ENCODE results near the gene TSEN15. TPM values are rescaled to one million over a fixed set of nuclear protein-coding genes. Genes with fewer than 3 reads are reported as not detected.
A peak's percentile ranks its signal among the peaks of the same experiment; 100 is the strongest.
"Not testable (repeated sequence)": the region's sequence is repeated elsewhere in the genome, so short reads cannot be mapped to it uniquely, and the experiment has no call there.

TSEN15 gene
- total and polyA plus RNA-seq, 9 of the 15 experiments (the other 6 are each of a cell fraction or from before 2014, with no cell fraction given) = 25.6 to 121 (median 91.3) TPM

DNA sequence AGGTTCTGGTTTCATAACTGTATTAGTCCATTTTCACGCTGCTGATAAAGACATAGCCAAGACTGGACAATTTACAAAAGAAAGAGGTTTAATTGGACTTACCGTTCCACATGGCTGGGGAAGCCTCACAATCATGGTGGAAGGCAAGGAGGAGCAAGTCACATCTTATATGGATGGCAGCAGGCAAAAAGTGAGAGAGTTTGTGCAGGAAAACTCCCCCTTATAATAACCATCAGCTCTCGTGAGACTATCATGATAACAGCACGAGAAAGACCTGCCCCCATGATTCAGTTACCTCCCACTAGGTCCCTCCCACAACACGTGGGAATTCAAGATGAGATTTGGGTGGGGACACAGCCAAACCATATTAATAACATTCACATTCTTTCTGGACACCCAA is 45.0 kb downstream of the TSEN15 start:
- peak; percentile 91 for TF ChIP-seq ZNF431 (CRISPR knock-in tag; IDR thresholded peaks at IDR 0.05)
- ATAC-seq; BruUV-seq (replicated peaks); H3K4me1 ChIP-seq (replicated peaks in 1 of 2; ENCODE audit: control insufficient read depth in 2 of 2, insufficient read depth in 2 of 2, low read length in 2 of 2); H3K79me2 ChIP-seq (ENCODE audit: control insufficient read depth, insufficient read depth, low read length); H3K27ac ChIP-seq (ENCODE audit: extremely low read depth, low read depth, low read length); POLR2A ChIA-PET; H3K9me1 ChIP-seq (ENCODE audit: control insufficient read depth, insufficient read depth, low read length); intact Hi-C loops (cut with micrococcal nuclease); H2AFZ ChIP-seq (ENCODE audit: low read depth, low read length); H3K4me2 ChIP-seq (ENCODE audit: insufficient read depth, low read length); FAIRE-seq; DNase-seq (ENCODE audit: extremely low read depth in 1 of 4, low spot score in 3 of 4); H4K20me1 ChIP-seq (replicated peaks; ENCODE audit: control insufficient read depth, insufficient read depth, low read length); CTCF ChIA-PET (ENCODE audit: low intra/inter-chr PET ratio); H3K4me3 ChIP-seq; H3K9me3 ChIP-seq (replicated peaks; ENCODE audit: control insufficient read depth, insufficient read depth, low read depth, low read length); H3K9ac ChIP-seq (ENCODE audit: insufficient read depth in 1 of 2, low read depth in 2 of 2, low read length in 2 of 2); H3K27me3 ChIP-seq (ENCODE audit: control insufficient read depth in 2 of 2, insufficient read depth in 2 of 2, low read length in 2 of 2); H3K36me3 ChIP-seq (ENCODE audit: control insufficient read depth, insufficient read depth, low read length): not testable (repeated sequence)
- in situ Hi-C loops (cut with MboI) = loop anchor here (25.0 kb wide), 1 partner anchor 566 kb away; no protein-coding TSS in a partner anchor
- 14% methylated on average over 5 of the region's 5 CpGs for WGBS (ENCODE audit: insufficient coverage, low coverage, missing lambda C conversion rate)

DNA sequence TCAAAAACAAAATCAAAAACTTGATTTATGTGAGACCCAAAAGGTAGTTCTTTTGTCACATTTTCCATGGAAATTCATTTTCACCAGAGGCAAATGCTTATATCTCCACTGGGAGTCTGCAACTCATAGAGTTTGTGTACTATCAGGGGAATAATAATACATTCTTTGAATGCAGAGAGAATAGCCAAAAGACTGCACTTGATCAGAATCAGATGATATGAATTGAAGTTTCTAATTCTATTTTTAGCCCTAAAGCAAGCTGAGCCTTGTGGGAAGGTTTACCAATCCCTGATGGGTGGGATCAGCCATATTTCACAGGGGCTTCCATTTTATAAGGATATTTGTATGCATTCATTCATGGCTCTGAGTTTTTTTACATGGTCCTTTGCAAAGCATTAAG is 49.6 kb downstream of the TSEN15 start:
- Histone ChIP-seq H3K4me3 (no peak overlapping the region), H3K36me3 (ENCODE audit: control insufficient read depth, insufficient read depth, low read length) (no peaks in the 10 kb centered on the region), H4K20me1 (replicated peaks; ENCODE audit: control insufficient read depth, insufficient read depth, low read length) (no peaks in the 10 kb centered on the region), H3K79me2 (ENCODE audit: control insufficient read depth, insufficient read depth, low read length) (no peaks in the 10 kb centered on the region), H3K4me2 (ENCODE audit: insufficient read depth, low read length) (no peak overlapping the region), H3K27ac (ENCODE audit: extremely low read depth, low read depth, low read length) (no peak overlapping the region), H3K9me3 (replicated peaks; ENCODE audit: control insufficient read depth, insufficient read depth, low read depth, low read length) (no peaks in the 10 kb centered on the region), H3K9ac (ENCODE audit: insufficient read depth in 1 of 2, low read depth in 2 of 2, low read length in 2 of 2) (no peak overlapping the region), H3K9me1 (ENCODE audit: control insufficient read depth, insufficient read depth, low read length) (no peaks in the 10 kb centered on the region), H3K4me1 (replicated peaks in 1 of 2; ENCODE audit: control insufficient read depth in 2 of 2, insufficient read depth in 2 of 2, low read length in 2 of 2) (no peaks in the 10 kb centered on the region), H2AFZ (ENCODE audit: low read depth, low read length) (no peak overlapping the region), H3K27me3 (ENCODE audit: control insufficient read depth in 2 of 2, insufficient read depth in 2 of 2, low read length in 2 of 2) (no peaks in the 10 kb centered on the region)
- intact Hi-C loops (cut with micrococcal nuclease) = no loop called here
- in situ Hi-C loops (cut with MboI) = no loop called here
- ChIA-PET POLR2A (no interaction called here), CTCF (ENCODE audit: low intra/inter-chr PET ratio) (no interaction called here)
- DNase-seq (ENCODE audit: extremely low read depth in 1 of 4, low spot score in 3 of 4) (no peak), ATAC-seq (no peak), FAIRE-seq (no peak)
- TF ChIP-seq NUFIP1 (IDR thresholded peaks at IDR 0.05; ENCODE audit: partially characterized antibody) (no peak), ZFX (CRISPR knock-in tag; IDR thresholded peaks at IDR 0.05) (no peak), GTF2A2 (tag; IDR thresholded peaks at IDR 0.05) (no peak)
- no TSS peak for BruUV-seq (replicated peaks)

Data from K562 (cell line).